Ovary (tissue), 3 donors: ENCODE results near the gene CLDN2.

Source experiments
- CTCF ChIP-seq, 3 donors: fragments of 450-650 bp in 2 of 3; fragments of 200-600 bp in 1 of 3; IDR thresholded peaks; one replicate each; pipeline versions ENCODE4 v1.5.1 to v1.8.0; 2016 to 2022; ENCODE audit warnings: antibody characterized with exemption in 3 of 3, mild to moderate bottlenecking in 1 of 3
- EP300 ChIP-seq: sonication (generic); formaldehyde crosslinking; IDR thresholded peaks from one replicate; pipeline ENCODE4 v1.6.1; 2017; ENCODE audit warnings: antibody characterized with exemption
- POLR2A ChIP-seq: fragments of 450-650 bp; IDR thresholded peaks from one replicate; pipeline ENCODE4 v1.6.1; 2017; ENCODE audit warnings: antibody characterized with exemption, mild to moderate bottlenecking, moderate library complexity
- donor health status: DM: no; HTN: no; CAD: no.

- no peak for TF ChIP-seq CTCF (IDR thresholded peaks at IDR 0.05)
- TF ChIP-seq POLR2A: no peak
- TF ChIP-seq EP300: no peak
These were observed 28.4 kb downstream of the CLDN2 start for GRCh38 chrX:106948641-106949040.
